Kidney (tissue), 14 donors: ENCODE results near the gene UNC5A. TPM values are rescaled to one million over a fixed set of nuclear protein-coding genes. Genes with fewer than 3 reads are reported as not detected.

Experiments used
- DNase-seq, 5 donors: peaks; one replicate each; pipeline ENCODE4 v3.0.0-alpha.2; 2013 to 2020
- FAIRE-seq: peaks from 2 replicates; lab custom pipeline; 2012; peaks lifted over from hg19 to GRCh38; lab: Jason Lieb, UNC
- H3K27ac ChIP-seq, 2 donors: one replicate each; pipeline ENCODE4 v1.7.0; 2013; ENCODE audit warnings: low read depth in 2 of 2, low read length in 2 of 2, inconsistent platforms in 1 of 2
- H3K27me3 ChIP-seq: one replicate; pipeline ENCODE4 v1.7.1; 2013; ENCODE audit warnings: low read length, inconsistent platforms; ENCODE audit not compliant: control insufficient read depth, insufficient read depth
- H3K36me3 ChIP-seq, 3 donors: one replicate each; pipeline versions ENCODE4 v1.7.0 to v1.7.1; 2013; ENCODE audit warnings: low read length in 3 of 3, control low read depth in 1 of 3, inconsistent platforms in 1 of 3; ENCODE audit not compliant: insufficient read depth in 3 of 3, control insufficient read depth in 2 of 3
- H3K4me1 ChIP-seq, 3 donors: one replicate each; pipeline versions ENCODE4 v1.7.0 to v1.7.1; 2013; ENCODE audit warnings: low read length in 3 of 3, inconsistent platforms in 1 of 3, low read depth in 1 of 3; ENCODE audit not compliant: control insufficient read depth in 2 of 3, insufficient read depth in 2 of 3
- H3K4me3 ChIP-seq, 3 donors: one replicate each; pipeline versions ENCODE4 v1.7.0 to v1.8.1; 2013; ENCODE audit warnings: low read length in 3 of 3, control low read depth in 1 of 3, inconsistent platforms in 1 of 3
- H3K9ac ChIP-seq, 3 donors: one replicate each; pipeline versions ENCODE4 v1.7.0 to v1.7.1; 2013; ENCODE audit warnings: low read length in 3 of 3, control low read depth in 1 of 3, inconsistent platforms in 1 of 3
- H3K9me3 ChIP-seq, 3 donors: one replicate each; pipeline versions ENCODE4 v1.7.0 to v1.7.1; 2013; ENCODE audit warnings: low read length in 3 of 3, control low read depth in 1 of 3, inconsistent platforms in 1 of 3; ENCODE audit not compliant: control insufficient read depth in 2 of 3, insufficient read depth in 1 of 3
- intact Hi-C: fragments of 100-400 bp; cut with DNase I; formaldehyde crosslinking; loops from one replicate; pipeline ENCODE4 v1.11.1; 2022
- polyA plus RNA-seq: library from polyadenylated mRNA; stranded (reverse); fragments of 350-450 nt; fragmentation: Illumina TruSeq; extraction: RNeasy Lipid Tissue Mini Kit (QIAGEN cat#74804); gene quantifications from one replicate; pipeline ENCODE4 v1.2.3, GENCODE V29; 2014; ENCODE audit warnings: low read depth, low replicate concordance; ENCODE audit not compliant: insufficient read depth
- total RNA-seq: library from RNA; stranded (reverse); fragmentation: NEBNext Ultra II Directional; extraction: Animal tissue kit (Norgen Biotek cat#: 25700); gene quantifications from one replicate; pipeline ENCODE4 v1.2.1, GENCODE V29; 2021
- TF ChIP-seq, protein P1 (sequence below): IDR thresholded peaks from 3 replicates; pipeline ENCODE4 v1.5.1; 2012; ENCODE audit warnings: mild to moderate bottlenecking, moderate library complexity, borderline replicate concordance; ENCODE audit not compliant: insufficient read depth; ENCODE audit errors: extremely low read depth
- donor health status: control.
- donor health status: control.
- donor health status: control.
- donor health status: control.
- donor health status: control.
- donor health status: DM: yes; HTN: yes; CAD: no.
- donor health status: Normal renal cell carcinoma (clear cell type).

UNC5A gene
- total and polyA plus RNA-seq, 2 donors from 2014 or later: 1.5 TPM; not detected in 1

DNA sequence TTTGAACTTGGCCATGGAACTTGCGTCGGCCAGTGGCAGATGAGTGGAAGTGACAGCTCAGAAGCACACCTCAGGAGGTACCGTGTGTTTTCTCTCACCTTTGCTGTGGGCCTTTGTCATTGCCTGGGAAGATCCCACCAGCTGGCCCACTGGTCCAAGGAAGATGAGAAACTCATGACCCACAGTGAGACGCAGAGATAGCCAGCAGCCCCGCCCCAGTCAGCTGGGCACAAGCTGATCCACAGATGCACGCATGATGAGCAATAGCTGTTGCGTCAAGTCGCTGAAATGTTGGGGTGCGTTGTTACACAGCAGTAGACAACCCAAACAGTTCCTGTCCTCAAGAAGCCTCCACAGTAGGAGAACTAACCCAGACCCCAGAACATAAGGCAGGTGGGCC is 30.8 kb upstream of the UNC5A start:
- Histone ChIP-seq H3K4me1 (no peaks in the 10 kb centered on the region), H3K27me3 (no peaks in the 10 kb centered on the region), H3K9me3 (no peaks in the 10 kb centered on the region), H3K36me3 (no peaks in the 10 kb centered on the region), H3K4me3 (no peak overlapping the region), H3K27ac (no peak overlapping the region), H3K9ac (no peak overlapping the region)
- FAIRE-seq (no peak), DNase-seq (peak in 2 of 5 donors; percentile 6 to 25)
- intact Hi-C loops: no loop called here
- TF ChIP-seq, protein P1, sequence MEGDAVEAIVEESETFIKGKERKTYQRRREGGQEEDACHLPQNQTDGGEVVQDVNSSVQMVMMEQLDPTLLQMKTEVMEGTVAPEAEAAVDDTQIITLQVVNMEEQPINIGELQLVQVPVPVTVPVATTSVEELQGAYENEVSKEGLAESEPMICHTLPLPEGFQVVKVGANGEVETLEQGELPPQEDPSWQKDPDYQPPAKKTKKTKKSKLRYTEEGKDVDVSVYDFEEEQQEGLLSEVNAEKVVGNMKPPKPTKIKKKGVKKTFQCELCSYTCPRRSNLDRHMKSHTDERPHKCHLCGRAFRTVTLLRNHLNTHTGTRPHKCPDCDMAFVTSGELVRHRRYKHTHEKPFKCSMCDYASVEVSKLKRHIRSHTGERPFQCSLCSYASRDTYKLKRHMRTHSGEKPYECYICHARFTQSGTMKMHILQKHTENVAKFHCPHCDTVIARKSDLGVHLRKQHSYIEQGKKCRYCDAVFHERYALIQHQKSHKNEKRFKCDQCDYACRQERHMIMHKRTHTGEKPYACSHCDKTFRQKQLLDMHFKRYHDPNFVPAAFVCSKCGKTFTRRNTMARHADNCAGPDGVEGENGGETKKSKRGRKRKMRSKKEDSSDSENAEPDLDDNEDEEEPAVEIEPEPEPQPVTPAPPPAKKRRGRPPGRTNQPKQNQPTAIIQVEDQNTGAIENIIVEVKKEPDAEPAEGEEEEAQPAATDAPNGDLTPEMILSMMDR: no peak

DNA sequence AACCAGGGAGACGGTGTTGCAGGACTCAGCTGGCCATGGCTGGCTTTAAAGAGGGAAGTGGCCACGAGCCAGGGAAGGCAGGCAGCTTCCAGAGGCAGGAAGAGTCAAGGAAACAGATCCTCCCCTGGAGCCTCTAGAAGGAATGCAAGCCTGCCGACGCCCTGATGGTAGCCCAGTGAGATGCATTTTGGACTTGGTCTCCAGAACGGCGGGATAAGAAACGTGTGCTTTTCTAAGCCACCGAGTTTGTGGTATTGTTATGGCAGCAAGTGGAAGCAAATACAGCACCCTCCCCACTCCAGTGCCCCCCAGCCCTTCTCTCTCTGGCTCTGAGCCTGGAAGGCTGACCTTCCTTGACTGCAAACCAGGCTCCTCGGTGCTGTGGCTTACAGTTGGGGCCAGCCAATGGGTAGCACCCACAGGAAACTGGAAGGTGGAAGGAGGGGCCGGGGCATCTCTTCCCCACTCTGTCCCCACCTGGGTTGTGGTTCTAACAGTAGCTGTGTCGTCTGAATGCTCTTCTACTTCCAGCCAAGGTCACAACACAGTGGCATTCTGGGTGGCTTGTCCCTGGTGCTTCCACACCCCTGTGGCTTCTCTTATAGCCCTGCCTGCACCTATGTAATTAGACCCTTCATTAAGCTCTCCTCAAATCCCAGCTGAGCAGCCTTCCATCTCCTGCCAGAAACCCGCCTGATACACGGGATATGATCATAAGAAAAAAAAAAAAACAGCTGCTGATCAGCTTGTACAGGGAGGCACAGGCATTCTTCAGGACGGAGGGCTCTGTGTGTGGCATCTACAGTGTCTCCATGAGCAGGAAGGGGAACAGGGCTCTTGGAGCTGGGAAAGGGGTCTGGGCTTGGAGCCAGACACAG is 29.9 kb upstream of the UNC5A start:
- Histone ChIP-seq H3K4me1 (no peaks in the 10 kb centered on the region), H3K27me3 (no peaks in the 10 kb centered on the region), H3K27ac (no peak overlapping the region), H3K9ac (no peak overlapping the region), H3K9me3 (no peaks in the 10 kb centered on the region), H3K4me3 (no peak overlapping the region), H3K36me3 (no peaks in the 10 kb centered on the region)
- peak in 2 of 5 donors; percentile 13 to 29 for DNase-seq
- TF ChIP-seq, protein P1: no peak
- no peak for FAIRE-seq
- intact Hi-C loops: no loop called here

DNA sequence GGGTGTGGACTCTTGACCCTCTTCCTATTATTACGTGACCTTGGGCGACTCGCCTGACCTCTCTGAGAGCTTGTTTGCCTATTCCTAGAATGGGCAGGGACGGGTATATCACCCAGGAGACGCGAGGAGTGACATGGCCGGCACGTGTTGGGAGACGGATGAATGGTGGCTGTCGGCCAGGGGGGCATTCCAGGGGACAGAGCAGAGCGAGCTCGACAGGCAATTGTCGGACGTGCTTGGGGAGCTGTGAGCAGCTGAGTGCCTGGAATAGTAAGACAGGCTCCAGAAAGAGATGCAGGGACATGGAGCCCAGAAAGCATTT is 29.3 kb upstream of the UNC5A start:
- H3K27me3 ChIP-seq: no peaks in the 10 kb centered on the region
- no peak overlapping the region for H3K4me3 ChIP-seq
- no peaks in the 10 kb centered on the region for H3K36me3 ChIP-seq
- H3K9me3 ChIP-seq: no peaks in the 10 kb centered on the region
- no peak overlapping the region for H3K27ac ChIP-seq
- no peak overlapping the region for H3K9ac ChIP-seq
- DNase-seq: peak in 3 of 5 donors; percentile 32 to 70 (median 33)
- no peaks in the 10 kb centered on the region for H3K4me1 ChIP-seq
- intact Hi-C loops: no loop called here
- TF ChIP-seq, protein P1: no peak
- no peak for FAIRE-seq
